HepG2 (cell line): ENCODE data around the gene ETS2. TPM values are rescaled to one million over a fixed set of nuclear protein-coding genes. Genes with fewer than 3 reads are reported as not detected.

Source experiments
- ATF4 ChIP-seq, 2 experiments: fragments of 450-650 bp in 1 of 2; sonication (generic) in 1 of 2; formaldehyde crosslinking; IDR thresholded peaks; 2 replicates each; pipeline versions ENCODE4 v1.5.0 to v1.8.0; 2020 to 2022; ENCODE audit warnings: mild to moderate bottlenecking in 1 of 2, missing genetic modification reagents in 1 of 2
- BORCS8-MEF2B ChIP-seq: sonication (generic); formaldehyde crosslinking; IDR thresholded peaks from 2 replicates; pipeline ENCODE4 v1.8.0; 2022; ENCODE audit warnings: mild to moderate bottlenecking, missing genetic modification reagents
- CERS6 ChIP-seq: sonication (generic); formaldehyde crosslinking; IDR thresholded peaks from 2 replicates; pipeline ENCODE4 v1.5.0; 2020; ENCODE audit warnings: missing genetic modification reagents
- ELK4 ChIP-seq: sonication (generic); formaldehyde crosslinking; IDR thresholded peaks from 2 replicates; pipeline ENCODE4 v1.9.0; 2021; ENCODE audit warnings: missing genetic modification reagents, borderline replicate concordance
- FOSL1 ChIP-seq: sonication (generic); formaldehyde crosslinking; IDR thresholded peaks from 2 replicates; pipeline ENCODE4 v1.9.0; 2021; ENCODE audit warnings: missing genetic modification reagents, borderline replicate concordance
- HBP1 ChIP-seq: IDR thresholded peaks from 2 replicates; pipeline ENCODE4 v1.6.1; 2016; ENCODE audit warnings: low read depth, control low read depth
- MEF2D ChIP-seq: sonication (generic); formaldehyde crosslinking; IDR thresholded peaks from 2 replicates; pipeline ENCODE4 v1.5.1; 2020; ENCODE audit warnings: mild to moderate bottlenecking, missing genetic modification reagents
- NCOR1 ChIP-seq: fragments of 200-600 bp; sonication (generic); IDR thresholded peaks from 2 replicates; pipeline ENCODE4 v1.7.0; 2017; ENCODE audit warnings: antibody characterized with exemption, low read length, borderline replicate concordance
- NR2F2 ChIP-seq: IDR thresholded peaks from 2 replicates; pipeline ENCODE4 v1.6.1; 2012; ENCODE audit warnings: low read depth, inconsistent platforms, borderline replicate concordance
- PLSCR1 ChIP-seq: sonication (generic); formaldehyde crosslinking; IDR thresholded peaks from 2 replicates; pipeline ENCODE4 v1.5.0; 2020; ENCODE audit warnings: missing genetic modification reagents, mild to moderate bottlenecking, borderline replicate concordance
- PPARG ChIP-seq: conservative IDR thresholded peaks from 2 replicates; pipeline ENCODE4 v1.6.1; 2016; ENCODE audit warnings: missing biosample characterization, missing genetic modification reagents
- TRIM24 ChIP-seq: sonication (generic); formaldehyde crosslinking; IDR thresholded peaks from 2 replicates; pipeline ENCODE4 v1.8.0; 2022; ENCODE audit warnings: mild to moderate bottlenecking, missing genetic modification reagents
- ZNF12 ChIP-seq: sonication (generic); formaldehyde crosslinking; IDR thresholded peaks from 2 replicates; pipeline ENCODE4 v1.5.0; 2020; ENCODE audit warnings: missing genetic modification reagents
- ZNF18 ChIP-seq: sonication (generic); formaldehyde crosslinking; IDR thresholded peaks from 2 replicates; pipeline ENCODE4 v1.8.0; 2022; ENCODE audit warnings: mild to moderate bottlenecking, missing genetic modification reagents; ENCODE audit not compliant: insufficient replicate concordance
- ZNF3 ChIP-seq: IDR thresholded peaks from 2 replicates; pipeline ENCODE4 v1.7.0; 2017; ENCODE audit warnings: inconsistent platforms
- ZNF75D ChIP-seq: sonication (generic); formaldehyde crosslinking; IDR thresholded peaks from 2 replicates; pipeline ENCODE4 v1.8.1; 2023; ENCODE audit warnings: missing genetic modification reagents, mild to moderate bottlenecking, borderline replicate concordance
- polyA plus RNA-seq, 8 experiments: library from polyadenylated mRNA; depleted of rRNA in 3 of 8; stranded (reverse) in 7 of 8; unstranded in 1 of 8; fragments of >200 nt; fragmentation: Illumina TruSeq in 4 of 8; extraction: Trizol in 4 of 8; gene quantifications; 2 replicates each; pipeline versions ENCODE4 v1.2.1 to v1.2.3, GENCODE V29; 2011 to 2016; ENCODE audit warnings: low read depth in 4 of 8, missing spikeins in 1 of 8, mixed read lengths in 1 of 8; ENCODE audit not compliant: insufficient read depth in 1 of 8
- total RNA-seq, 5 experiments: library from RNA; depleted of rRNA; stranded (reverse); fragments of >200 nt; fragmentation: Illumina TruSeq; extraction: Trizol; gene quantifications; 2 replicates each; pipeline ENCODE4 v1.2.3, GENCODE V29; 2016; ENCODE audit warnings: low read depth in 1 of 5
- TF ChIP-seq, protein P1 (sequence below): sonication (generic); formaldehyde crosslinking; IDR thresholded peaks from 2 replicates; pipeline ENCODE4 v1.8.1; 2023; ENCODE audit warnings: mild to moderate bottlenecking, missing genetic modification reagents

ETS2 gene
- total and polyA plus RNA-seq, 2 of the 13 experiments (the other 11 are each of a cell fraction or from before 2014, with no cell fraction given) = 24.6 to 64.4 TPM

- TF ChIP-seq ZNF18 (CRISPR knock-in tag) (peak; percentile 34), ZNF12 (CRISPR knock-in tag) (peak; percentile 48; the same call in 1 of the 2 replicates), NCOR1 (peak; percentile 92), ZNF3 (CRISPR knock-in tag) (peak; percentile 41; the same call in 1 of the 2 replicates), ELK4 (CRISPR knock-in tag) (peak; percentile 78; the same call in 1 of the 2 replicates), TRIM24 (CRISPR knock-in tag) (no peak), CERS6 (no peak), BORCS8-MEF2B (CRISPR knock-in tag) (0 out of 2 replicates have a peak, but pooled peaks have one; percentile 37), ZNF75D (CRISPR knock-in tag) (no peak), MEF2D (peak; percentile 85; the same call in 1 of the 2 replicates), PPARG (CRISPR knock-in tag) (peak; percentile 77), PLSCR1 (CRISPR knock-in tag) (no peak), ATF4 (CRISPR knock-in tag; IDR thresholded peaks at IDR 0.05) (peak in 1 of 2 experiments; percentile 92; a peak in 2 of 4 replicates), HBP1 (peak; percentile 67; the same call in 1 of the 2 replicates), NR2F2 (peak; percentile 34; the same call in 1 of the 2 replicates), FOSL1 (peak; percentile 51; the same call in 1 of the 2 replicates)
- TF ChIP-seq, protein P1, sequence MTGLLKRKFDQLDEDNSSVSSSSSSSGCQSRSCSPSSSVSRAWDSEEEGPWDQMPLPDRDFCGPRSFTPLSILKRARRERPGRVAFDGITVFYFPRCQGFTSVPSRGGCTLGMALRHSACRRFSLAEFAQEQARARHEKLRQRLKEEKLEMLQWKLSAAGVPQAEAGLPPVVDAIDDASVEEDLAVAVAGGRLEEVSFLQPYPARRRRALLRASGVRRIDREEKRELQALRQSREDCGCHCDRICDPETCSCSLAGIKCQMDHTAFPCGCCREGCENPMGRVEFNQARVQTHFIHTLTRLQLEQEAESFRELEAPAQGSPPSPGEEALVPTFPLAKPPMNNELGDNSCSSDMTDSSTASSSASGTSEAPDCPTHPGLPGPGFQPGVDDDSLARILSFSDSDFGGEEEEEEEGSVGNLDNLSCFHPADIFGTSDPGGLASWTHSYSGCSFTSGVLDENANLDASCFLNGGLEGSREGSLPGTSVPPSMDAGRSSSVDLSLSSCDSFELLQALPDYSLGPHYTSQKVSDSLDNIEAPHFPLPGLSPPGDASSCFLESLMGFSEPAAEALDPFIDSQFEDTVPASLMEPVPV (CRISPR knock-in tag) = 0 out of 2 replicates have a peak, but pooled peaks have one; percentile 32
These were observed 26.1 kb downstream of the ETS2 start (continued) for GRCh38 chr21:38831526-38832467.
